HEK293 (cell line): ENCODE data around the gene ARMC7.

Experiments used
- CTCF ChIA-PET: fragments of 350-600 bp; formaldehyde crosslinking; extraction: SDS; loops from one replicate; lab custom pipeline; 2021; ENCODE audit warnings: antibody characterized with exemption; lab: Yijun Ruan, JAX
- POLR2A ChIA-PET: fragments of 300-600 bp; formaldehyde crosslinking; extraction: SDS; loops from one replicate; lab custom pipeline; 2020; ENCODE audit warnings: antibody characterized with exemption, inconsistent platforms; lab: Yijun Ruan, JAX
- H3K27ac ChIP-seq: fragments of 200-500 bp; sonication (Bioruptor generic); 2 replicates; pipeline ENCODE4 v1.5.1; 2014; ENCODE audit warnings: low read depth, low read length, control low read depth, inconsistent platforms; ENCODE audit errors: extremely low read depth
- H3K36me3 ChIP-seq, 2 experiments: fragments of 200-500 bp in 1 of 2; sonication (Bioruptor generic) in 1 of 2; 1 replicate in 1 of 2; 2 replicates in 1 of 2; pipeline ENCODE4 v1.5.1; 2014 to 2017; ENCODE audit warnings: inconsistent platforms in 2 of 2, low read length in 2 of 2; ENCODE audit not compliant: control insufficient read depth in 2 of 2, insufficient read depth in 1 of 2
- H3K4me1 ChIP-seq: fragments of 200-500 bp; sonication (Bioruptor generic); 2 replicates; pipeline ENCODE4 v1.5.1; 2014; ENCODE audit warnings: mild to moderate bottlenecking, low read length, inconsistent platforms; ENCODE audit not compliant: control insufficient read depth, insufficient read depth
- H3K4me3 ChIP-seq: 2 replicates; pipeline ENCODE4 v1.5.1; 2011; ENCODE audit warnings: low read depth, mild to moderate bottlenecking, control low read depth, low read length, moderate library complexity
- H3K9me3 ChIP-seq: fragments of 200-500 bp; sonication (Bioruptor generic); 2 replicates; pipeline ENCODE4 v1.5.1; 2014; ENCODE audit warnings: low read depth, low read length, inconsistent platforms; ENCODE audit not compliant: control insufficient read depth, insufficient read depth
- GFI1B ChIP-seq: fragments of 450-650 bp; formaldehyde crosslinking; IDR thresholded peaks from 2 replicates; pipeline ENCODE4 v1.5.1; 2016; ENCODE audit warnings: missing biosample characterization, missing genetic modification characterization
- GLIS1 ChIP-seq: fragments of 450-650 bp; formaldehyde crosslinking; IDR thresholded peaks from 2 replicates; pipeline ENCODE4 v1.5.1; 2016; ENCODE audit warnings: missing biosample characterization, missing genetic modification characterization
- MZF1 ChIP-seq: fragments of 450-650 bp; formaldehyde crosslinking; IDR thresholded peaks from 2 replicates; pipeline ENCODE4 v1.5.1; 2017; ENCODE audit warnings: missing biosample characterization, missing genetic modification characterization, borderline replicate concordance
- PRDM10 ChIP-seq: fragments of 450-650 bp; formaldehyde crosslinking; IDR thresholded peaks from 2 replicates; pipeline ENCODE4 v1.5.1; 2016; ENCODE audit warnings: missing biosample characterization, missing genetic modification characterization
- SP3 ChIP-seq: fragments of 450-650 bp; formaldehyde crosslinking; IDR thresholded peaks from 2 replicates; pipeline ENCODE4 v1.5.1; 2016; ENCODE audit warnings: missing biosample characterization, missing genetic modification characterization
- ZBTB48 ChIP-seq: fragments of 450-650 bp; formaldehyde crosslinking; IDR thresholded peaks from 2 replicates; pipeline ENCODE4 v1.5.1; 2016; ENCODE audit warnings: missing biosample characterization, missing genetic modification characterization
- ZNF146 ChIP-seq: fragments of 450-650 bp; formaldehyde crosslinking; IDR thresholded peaks from 2 replicates; pipeline ENCODE4 v1.5.1; 2016; ENCODE audit warnings: missing biosample characterization, missing genetic modification characterization
- ZNF23 ChIP-seq: fragments of 450-650 bp; formaldehyde crosslinking; IDR thresholded peaks from 2 replicates; pipeline ENCODE4 v1.5.1; 2016; ENCODE audit warnings: missing biosample characterization, missing genetic modification characterization, borderline replicate concordance
- ZNF239 ChIP-seq: fragments of 450-650 bp; formaldehyde crosslinking; IDR thresholded peaks from 2 replicates; pipeline ENCODE4 v1.5.1; 2016; ENCODE audit warnings: missing biosample characterization, missing genetic modification characterization
- ZNF510 ChIP-seq: fragments of 450-650 bp; formaldehyde crosslinking; IDR thresholded peaks from 2 replicates; pipeline ENCODE4 v1.5.1; 2018; ENCODE audit warnings: mild to moderate bottlenecking, missing genetic modification characterization, missing biosample characterization; ENCODE audit not compliant: insufficient replicate concordance
- ZNF544 ChIP-seq: fragments of 450-650 bp; formaldehyde crosslinking; IDR thresholded peaks from 2 replicates; pipeline ENCODE4 v1.5.0; 2017; ENCODE audit warnings: missing biosample characterization, missing genetic modification characterization
- ZNF558 ChIP-seq: fragments of 450-650 bp; formaldehyde crosslinking; IDR thresholded peaks from 2 replicates; pipeline ENCODE4 v1.5.1; 2016; ENCODE audit warnings: missing biosample characterization, missing genetic modification characterization
- ZNF571 ChIP-seq: fragments of 450-650 bp; formaldehyde crosslinking; IDR thresholded peaks from 2 replicates; pipeline ENCODE4 v1.5.0; 2017; ENCODE audit warnings: missing biosample characterization, missing genetic modification characterization
- ZNF600 ChIP-seq: fragments of 450-650 bp; formaldehyde crosslinking; IDR thresholded peaks from 2 replicates; pipeline ENCODE4 v1.5.1; 2016; ENCODE audit warnings: missing biosample characterization, missing genetic modification characterization
- ZNF654 ChIP-seq: fragments of 450-650 bp; formaldehyde crosslinking; IDR thresholded peaks from 2 replicates; pipeline ENCODE4 v1.5.1; 2016; ENCODE audit warnings: low read depth, missing biosample characterization, missing genetic modification characterization
- ZNF660 ChIP-seq: fragments of 450-650 bp; IDR thresholded peaks from 2 replicates; pipeline ENCODE4 v1.5.1; 2018; ENCODE audit warnings: missing biosample characterization, mild to moderate bottlenecking, missing genetic modification characterization
- TF ChIP-seq, protein P1 (sequence below): fragments of 450-650 bp; formaldehyde crosslinking; IDR thresholded peaks from 2 replicates; pipeline ENCODE4 v1.5.1; 2016; ENCODE audit warnings: missing biosample characterization, missing genetic modification characterization, borderline replicate concordance

ARMC7 gene

GRCh38 chr17:75105126-75106080 is 4.4 kb upstream of the ARMC7 start (continued):
- no peak for TF ChIP-seq ZNF23
- TF ChIP-seq SP3 (tag by site-specific recombination) = peak; percentile 31; the same call in 1 of the 2 replicates
- TF ChIP-seq ZNF571 = no peak
- TF ChIP-seq ZNF510 = no peak
- TF ChIP-seq GFI1B = peak; percentile 50
- peak; percentile 47; the same call in 1 of the 2 replicates for TF ChIP-seq ZNF146 (tag by site-specific recombination)
- TF ChIP-seq MZF1 (tag by site-specific recombination) = peak; percentile 87
- peak; percentile 75 for TF ChIP-seq ZBTB48 (tag by site-specific recombination)
- peak; percentile 100 for TF ChIP-seq GLIS1 (tag by site-specific recombination)
- TF ChIP-seq ZNF600 (tag by site-specific recombination) = peak; percentile 86
- TF ChIP-seq, protein P1, sequence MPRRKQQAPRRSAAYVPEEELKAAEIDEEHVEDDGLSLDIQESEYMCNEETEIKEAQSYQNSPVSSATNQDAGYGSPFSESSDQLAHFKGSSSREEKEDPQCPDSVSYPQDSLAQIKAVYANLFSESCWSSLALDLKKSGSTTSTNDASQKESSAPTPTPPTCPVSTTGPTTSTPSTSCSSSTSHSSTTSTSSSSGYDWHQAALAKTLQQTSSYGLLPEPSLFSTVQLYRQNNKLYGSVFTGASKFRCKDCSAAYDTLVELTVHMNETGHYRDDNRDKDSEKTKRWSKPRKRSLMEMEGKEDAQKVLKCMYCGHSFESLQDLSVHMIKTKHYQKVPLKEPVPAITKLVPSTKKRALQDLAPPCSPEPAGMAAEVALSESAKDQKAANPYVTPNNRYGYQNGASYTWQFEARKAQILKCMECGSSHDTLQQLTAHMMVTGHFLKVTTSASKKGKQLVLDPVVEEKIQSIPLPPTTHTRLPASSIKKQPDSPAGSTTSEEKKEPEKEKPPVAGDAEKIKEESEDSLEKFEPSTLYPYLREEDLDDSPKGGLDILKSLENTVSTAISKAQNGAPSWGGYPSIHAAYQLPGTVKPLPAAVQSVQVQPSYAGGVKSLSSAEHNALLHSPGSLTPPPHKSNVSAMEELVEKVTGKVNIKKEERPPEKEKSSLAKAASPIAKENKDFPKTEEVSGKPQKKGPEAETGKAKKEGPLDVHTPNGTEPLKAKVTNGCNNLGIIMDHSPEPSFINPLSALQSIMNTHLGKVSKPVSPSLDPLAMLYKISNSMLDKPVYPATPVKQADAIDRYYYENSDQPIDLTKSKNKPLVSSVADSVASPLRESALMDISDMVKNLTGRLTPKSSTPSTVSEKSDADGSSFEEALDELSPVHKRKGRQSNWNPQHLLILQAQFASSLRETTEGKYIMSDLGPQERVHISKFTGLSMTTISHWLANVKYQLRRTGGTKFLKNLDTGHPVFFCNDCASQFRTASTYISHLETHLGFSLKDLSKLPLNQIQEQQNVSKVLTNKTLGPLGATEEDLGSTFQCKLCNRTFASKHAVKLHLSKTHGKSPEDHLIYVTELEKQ (tag by site-specific recombination) = peak; percentile 82
- peak; percentile 30; the same call in 1 of the 2 replicates for TF ChIP-seq ZNF558 (tag by site-specific recombination)
- no peak; the same call in 1 of the 2 replicates for TF ChIP-seq ZNF660 (tag by site-specific recombination)
- no peak for TF ChIP-seq ZNF544
- 0 out of 2 replicates have a peak, but pooled peaks have one; percentile 5 for TF ChIP-seq ZNF654 (tag by site-specific recombination)

- Histone ChIP-seq H3K27ac (no peak overlapping the region), H3K36me3 (peaks cover 0 to 7% of the 10 kb centered on the region in 2 experiments; a peak in 2 of 3 replicates), H3K4me1 (peaks cover 15% of the 10 kb centered on the region), H3K4me3 (no peak overlapping the region), H3K9me3 (no peaks in the 10 kb centered on the region)
- ChIA-PET POLR2A (no interaction called here), CTCF (interaction anchor here (0.7 to 2.2 kb wide), 2 partner anchors 40 to 45 kb away, joined by 4 to 7 read pairs; no protein-coding TSS in a partner anchor)
- TF ChIP-seq PRDM10 (peak; percentile 2; the same call in 1 of the 2 replicates), ZNF239 (tag by site-specific recombination) (no peak)
These were observed 1.6 kb upstream of the ARMC7 start for GRCh38 chr17:75108193-75108592.
